Fibroblast of the aortic adventitia (primary cell): ENCODE results near the gene GABRA5. TPM values are rescaled to one million over a fixed set of nuclear protein-coding genes. Genes with fewer than 3 reads are reported as not detected.

Experiments used
- DNase-seq: peaks from one replicate; pipeline ENCODE4 v3.0.0-alpha.2; 2010; ENCODE audit warnings: low read depth
- H3K4me3 ChIP-seq: 2 replicates; pipeline ENCODE4 v1.5.1; 2011; ENCODE audit warnings: low read depth, mild to moderate bottlenecking, control low read depth, low read length, moderate library complexity
- total RNA-seq: library from RNA; depleted of rRNA; stranded (reverse); fragments of >200 nt; gene quantifications from 2 replicates; pipeline ENCODE4 v1.2.3, GENCODE V29; 2012; ENCODE audit warnings: low replicate concordance
- TF ChIP-seq, protein P1 (sequence below): IDR thresholded peaks from 2 replicates; pipeline ENCODE4 v1.5.1; 2011; ENCODE audit warnings: mild to moderate bottlenecking, low read length, control low read depth, inconsistent platforms; ENCODE audit not compliant: insufficient read depth

The GABRA5 gene
- total RNA-seq, 1 donor = not detected

DNA sequence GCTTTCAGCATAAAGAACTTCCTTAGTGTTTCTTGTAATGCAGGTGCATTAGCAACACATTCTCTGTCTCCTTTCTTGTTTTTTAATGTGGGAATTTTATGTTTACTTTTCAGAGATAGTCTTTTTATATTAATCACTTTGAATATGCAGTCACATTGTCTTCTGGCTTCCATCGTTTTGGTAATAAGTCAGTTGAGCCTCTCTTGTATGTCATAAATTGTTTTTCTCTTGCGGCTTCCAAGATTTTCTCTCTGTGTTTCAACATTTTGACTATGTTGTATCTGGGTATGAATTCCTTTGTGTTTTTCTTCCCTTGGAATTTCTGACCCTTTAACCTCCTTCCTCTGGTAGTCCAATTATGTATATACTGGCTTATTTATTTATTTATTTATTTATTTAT lies 129.4 kb downstream of the GABRA5 start:
- TF ChIP-seq, protein P1, sequence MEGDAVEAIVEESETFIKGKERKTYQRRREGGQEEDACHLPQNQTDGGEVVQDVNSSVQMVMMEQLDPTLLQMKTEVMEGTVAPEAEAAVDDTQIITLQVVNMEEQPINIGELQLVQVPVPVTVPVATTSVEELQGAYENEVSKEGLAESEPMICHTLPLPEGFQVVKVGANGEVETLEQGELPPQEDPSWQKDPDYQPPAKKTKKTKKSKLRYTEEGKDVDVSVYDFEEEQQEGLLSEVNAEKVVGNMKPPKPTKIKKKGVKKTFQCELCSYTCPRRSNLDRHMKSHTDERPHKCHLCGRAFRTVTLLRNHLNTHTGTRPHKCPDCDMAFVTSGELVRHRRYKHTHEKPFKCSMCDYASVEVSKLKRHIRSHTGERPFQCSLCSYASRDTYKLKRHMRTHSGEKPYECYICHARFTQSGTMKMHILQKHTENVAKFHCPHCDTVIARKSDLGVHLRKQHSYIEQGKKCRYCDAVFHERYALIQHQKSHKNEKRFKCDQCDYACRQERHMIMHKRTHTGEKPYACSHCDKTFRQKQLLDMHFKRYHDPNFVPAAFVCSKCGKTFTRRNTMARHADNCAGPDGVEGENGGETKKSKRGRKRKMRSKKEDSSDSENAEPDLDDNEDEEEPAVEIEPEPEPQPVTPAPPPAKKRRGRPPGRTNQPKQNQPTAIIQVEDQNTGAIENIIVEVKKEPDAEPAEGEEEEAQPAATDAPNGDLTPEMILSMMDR = no peak
- no peak overlapping the region for H3K4me3 ChIP-seq
- no peak for DNase-seq

Other genes with a start within 250 kb of the GABRA5 start
- gene GABRB3, start 94.0 kb upstream of the GABRA5 start, total RNA-seq = 0.81 and 2.2 TPM in 2 replicates
- gene GABRG3, start 104.1 kb downstream of the GABRA5 start, total RNA-seq = not detected in 2 replicates